ENCODE measurements around the gene DBP. TPM values are rescaled to one million over a fixed set of nuclear protein-coding genes. Genes with fewer than 3 reads are reported as not detected.
"Not testable (repeated sequence)": the region's sequence is repeated elsewhere in the genome, so short reads cannot be mapped to it uniquely, and the experiment has no call there.

DBP gene
- polyA plus RNA-seq, 3 donors = 11.2 to 15.9 (median 14.3) TPM

- DNase-seq (ENCODE audit: extremely low read depth in 1 of 11, low read depth in 9 of 11, low spot score in 4 of 11) = no peak
Observed at GRCh38 chr19:48672994-48673393, 35.8 kb upstream of the DBP start, which contains the start of gene NTN5. TSS of gene NTN5 (minus strand) at chr19:48673017. CDS start at chr19:48670986, 2,031 bp downstream.

GRCh38 chr19:48671446-48671995 lies 34.3 kb upstream of the DBP start:
- DNase-seq (ENCODE audit: extremely low read depth in 1 of 11, low read depth in 9 of 11, low spot score in 4 of 11) = no peak

- no peak for DNase-seq (ENCODE audit: extremely low read depth in 1 of 11, low read depth in 9 of 11, low spot score in 4 of 11)
Observed at GRCh38 chr19:48670699-48671445, 33.7 kb upstream of the DBP start.

GRCh38 chr19:48669903-48670668 lies 32.9 kb upstream of the DBP start:
- no peak for DNase-seq (ENCODE audit: extremely low read depth in 1 of 11, low read depth in 9 of 11, low spot score in 4 of 11)

- DNase-seq (ENCODE audit: extremely low read depth in 1 of 11, low read depth in 9 of 11, low spot score in 4 of 11) = no peak
Observed at GRCh38 chr19:48668761-48669160, 31.6 kb upstream of the DBP start.

- no peak for DNase-seq (ENCODE audit: extremely low read depth in 1 of 11, low read depth in 9 of 11, low spot score in 4 of 11)
Observed at GRCh38 chr19:48668332-48668731, 31.2 kb upstream of the DBP start.

GRCh38 chr19:48665786-48666185 lies 28.6 kb upstream of the DBP start:
- DNase-seq (ENCODE audit: extremely low read depth in 1 of 11, low read depth in 9 of 11, low spot score in 4 of 11) = no peak

GRCh38 chr19:48664476-48664875 lies 27.3 kb upstream of the DBP start:
- DNase-seq (ENCODE audit: extremely low read depth in 1 of 11, low read depth in 9 of 11, low spot score in 4 of 11) = no peak

- DNase-seq (ENCODE audit: extremely low read depth in 1 of 11, low read depth in 9 of 11, low spot score in 4 of 11) = no peak
Observed at GRCh38 chr19:48663667-48664066, 26.5 kb upstream of the DBP start.

GRCh38 chr19:48661711-48662090 lies 24.5 kb upstream of the DBP start:
- no peak for DNase-seq (ENCODE audit: extremely low read depth in 1 of 11, low read depth in 9 of 11, low spot score in 4 of 11)

GRCh38 chr19:48660852-48661710 lies 23.9 kb upstream of the DBP start:
- peak in 4 of 11 donors; percentile 60 to 78 (median 64) for DNase-seq (ENCODE audit: extremely low read depth in 1 of 11, low read depth in 9 of 11, low spot score in 4 of 11)

GRCh38 chr19:48659768-48660167 lies 22.6 kb upstream of the DBP start:
- DNase-seq (ENCODE audit: extremely low read depth in 1 of 11, low read depth in 9 of 11, low spot score in 4 of 11) = no peak

- DNase-seq (ENCODE audit: extremely low read depth in 1 of 11, low read depth in 9 of 11, low spot score in 4 of 11) = no peak
Observed at GRCh38 chr19:48658483-48658882, 21.3 kb upstream of the DBP start.

GRCh38 chr19:48657828-48658227 lies 20.6 kb upstream of the DBP start:
- not testable (repeated sequence) for DNase-seq (ENCODE audit: extremely low read depth in 1 of 11, low read depth in 9 of 11, low spot score in 4 of 11)

- peak in 3 of 11 donors; percentile 67 to 73 (median 69) for DNase-seq (ENCODE audit: extremely low read depth in 1 of 11, low read depth in 9 of 11, low spot score in 4 of 11)
Observed at GRCh38 chr19:48656840-48657474, 19.8 kb upstream of the DBP start.

- DNase-seq (ENCODE audit: extremely low read depth in 1 of 11, low read depth in 9 of 11, low spot score in 4 of 11) = no peak
Observed at GRCh38 chr19:48654299-48655059, 17.3 kb upstream of the DBP start.

GRCh38 chr19:48651683-48652048 lies 14.5 kb upstream of the DBP start:
- no peak for DNase-seq (ENCODE audit: extremely low read depth in 1 of 11, low read depth in 9 of 11, low spot score in 4 of 11)

Measured in renal cortex interstitium (tissue), 11 donors.